HEK293T (cell line): ENCODE measurements around the gene RPUSD1.

Experiments used
- CTBP1 ChIP-seq: fragments of 450-650 bp; IDR thresholded peaks from 2 replicates; pipeline ENCODE4 v1.6.1; 2016; ENCODE audit warnings: borderline replicate concordance
- HDGF ChIP-seq: fragments of 450-650 bp; IDR thresholded peaks from 2 replicates; pipeline ENCODE4 v1.6.1; 2017; ENCODE audit warnings: antibody characterized with exemption, borderline replicate concordance
- L3MBTL2 ChIP-seq: fragments of 450-650 bp; conservative IDR thresholded peaks from 2 replicates; pipeline ENCODE4 v1.6.1; 2016; ENCODE audit warnings: mild to moderate bottlenecking
- TF ChIP-seq, protein P1 (sequence below): fragments of 450-650 bp; IDR thresholded peaks from 2 replicates; pipeline ENCODE4 v1.6.1; 2016

DNA sequence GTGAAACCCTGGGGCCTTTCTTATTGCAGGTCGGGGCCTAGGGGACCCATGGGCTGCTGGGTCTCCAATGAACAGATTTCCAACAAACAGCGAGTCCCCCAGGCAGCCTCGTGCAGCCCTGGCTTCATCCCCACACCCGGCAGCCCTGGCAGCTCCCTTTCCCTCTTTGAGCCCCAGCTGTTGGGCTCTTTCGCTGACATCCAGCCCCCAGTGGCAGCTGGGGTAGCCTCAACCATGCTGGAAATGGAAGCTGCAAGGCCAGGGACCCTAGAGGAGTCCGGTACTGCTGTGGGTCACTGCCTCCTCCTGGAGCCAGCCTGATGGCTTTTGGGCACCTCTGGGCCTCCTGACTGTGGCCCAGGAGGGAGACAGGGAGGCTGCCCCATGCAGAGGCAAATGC lies 5.9 kb downstream of the RPUSD1 start:
- TF ChIP-seq CTBP1 (no peak), HDGF (no peak), L3MBTL2 (no peak)
- TF ChIP-seq, protein P1, sequence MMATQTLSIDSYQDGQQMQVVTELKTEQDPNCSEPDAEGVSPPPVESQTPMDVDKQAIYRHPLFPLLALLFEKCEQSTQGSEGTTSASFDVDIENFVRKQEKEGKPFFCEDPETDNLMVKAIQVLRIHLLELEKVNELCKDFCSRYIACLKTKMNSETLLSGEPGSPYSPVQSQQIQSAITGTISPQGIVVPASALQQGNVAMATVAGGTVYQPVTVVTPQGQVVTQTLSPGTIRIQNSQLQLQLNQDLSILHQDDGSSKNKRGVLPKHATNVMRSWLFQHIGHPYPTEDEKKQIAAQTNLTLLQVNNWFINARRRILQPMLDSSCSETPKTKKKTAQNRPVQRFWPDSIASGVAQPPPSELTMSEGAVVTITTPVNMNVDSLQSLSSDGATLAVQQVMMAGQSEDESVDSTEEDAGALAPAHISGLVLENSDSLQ, result no peak
